ENCODE data around the gene KLC1.

DNA sequence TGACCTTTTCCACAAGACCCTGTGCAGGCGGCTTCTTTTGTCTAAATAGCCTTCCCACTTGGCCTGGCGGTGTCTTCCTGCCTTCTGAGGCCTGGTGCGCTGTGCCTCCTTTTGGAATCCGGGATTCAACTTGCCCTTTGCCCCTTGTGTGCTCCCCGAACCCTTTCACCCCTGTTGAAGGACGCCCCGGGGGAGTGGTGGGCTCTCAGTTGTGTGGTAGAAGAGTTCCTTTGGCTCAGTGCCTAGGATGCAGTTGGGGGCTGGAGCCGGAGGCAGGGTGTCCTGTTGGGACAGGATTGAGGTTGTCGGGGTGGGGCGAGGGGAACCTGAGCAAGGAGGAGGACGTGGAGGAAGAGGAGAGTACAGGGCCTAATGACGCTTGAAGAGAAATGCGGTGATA is 34.5 kb downstream of the KLC1 start:
- no peak for TF ChIP-seq POLR2AphosphoS5 (IDR thresholded peaks at IDR 0.05; ENCODE audit: low read depth, low read length)
- TF ChIP-seq TAF1 (IDR thresholded peaks at IDR 0.05; ENCODE audit: low read depth, low read length), result no peak
- TF ChIP-seq POLR2A (IDR thresholded peaks at IDR 0.05; ENCODE audit: low read depth, low read length), result no peak
- TF ChIP-seq SPI1 (IDR thresholded peaks at IDR 0.05; ENCODE audit: low read depth, low read length), result no peak
- no peak for TF ChIP-seq POU2F2 (IDR thresholded peaks at IDR 0.05; ENCODE audit: low read depth, low read length)

Data from GM12891 (cell line).